Cardiac fibroblast (primary cell): ENCODE results near the gene CEP70.
"Not testable (repeated sequence)": the region's sequence is repeated elsewhere in the genome, so short reads cannot be mapped to it uniquely, and the experiment has no call there.

ENCODE experiments used
- DNase-seq, 2 donors: peaks; one replicate each; pipeline versions ENCODE4 v3.0.0 to v3.0.0-alpha.2; 2010; ENCODE audit warnings: low read depth in 2 of 2
- H3K4me3 ChIP-seq, 2 donors: replicated peaks in 1 of 2; 1 replicate in 1 of 2; 2 replicates in 1 of 2; pipeline ENCODE4 v1.5.1; 2011; ENCODE audit warnings: low read depth in 2 of 2, low read length in 2 of 2, mild to moderate bottlenecking in 2 of 2, moderate library complexity in 1 of 2
- CTCF ChIP-seq: IDR thresholded peaks from one replicate; pipeline ENCODE4 v1.5.1; 2011; ENCODE audit warnings: low read depth, mild to moderate bottlenecking, low read length, inconsistent platforms

CEP70 gene

GRCh38 chr3:138498991-138499390 is 95.1 kb downstream of the CEP70 start:
- DNase-seq = no peak
- no peak for TF ChIP-seq CTCF
- no peak overlapping the region for H3K4me3 ChIP-seq

- TF ChIP-seq CTCF = no peak
- H3K4me3 ChIP-seq = no peak overlapping the region
- DNase-seq = no peak
Measured at GRCh38 chr3:138497851-138498250, 96.2 kb downstream of the CEP70 start.

- H3K4me3 ChIP-seq = no peak overlapping the region
- DNase-seq = no peak
- TF ChIP-seq CTCF = no peak
Measured at GRCh38 chr3:138497021-138497420, 97.0 kb downstream of the CEP70 start.

- TF ChIP-seq CTCF = no peak
- no peak for DNase-seq
- H3K4me3 ChIP-seq = no peak overlapping the region
Measured at GRCh38 chr3:138496436-138496835, 97.6 kb downstream of the CEP70 start.

GRCh38 chr3:138495638-138496037 is 98.4 kb downstream of the CEP70 start:
- H3K4me3 ChIP-seq, DNase-seq: not testable (repeated sequence)

- no peak for DNase-seq
- no peak for TF ChIP-seq CTCF
- H3K4me3 ChIP-seq = no peak overlapping the region
Measured at GRCh38 chr3:138494607-138494929, 99.5 kb downstream of the CEP70 start.

GRCh38 chr3:138493804-138494606 is 100.1 kb downstream of the CEP70 start:
- no peak overlapping the region for H3K4me3 ChIP-seq
- DNase-seq = peak; percentile 64 to 85
- TF ChIP-seq CTCF = no peak
